GM18519 (cell line): ENCODE data around the gene SLC39A1.
"Not testable (repeated sequence)": the region's sequence is repeated elsewhere in the genome, so short reads cannot be mapped to it uniquely, and the experiment has no call there.

Experiments
- ATAC-seq: cut with Tn5 transposase; IDR thresholded peaks from one replicate; pipeline ENCODE4 v1.9.1; 2021; ENCODE audit warnings: mild to moderate bottlenecking, moderate library complexity; ENCODE audit not compliant: unreplicated experiment, low FRiP score

SLC39A1 gene

GRCh38 chr1:153933430-153933829 lies 29.9 kb downstream of the SLC39A1 start:
- ATAC-seq = no peak

DNA sequence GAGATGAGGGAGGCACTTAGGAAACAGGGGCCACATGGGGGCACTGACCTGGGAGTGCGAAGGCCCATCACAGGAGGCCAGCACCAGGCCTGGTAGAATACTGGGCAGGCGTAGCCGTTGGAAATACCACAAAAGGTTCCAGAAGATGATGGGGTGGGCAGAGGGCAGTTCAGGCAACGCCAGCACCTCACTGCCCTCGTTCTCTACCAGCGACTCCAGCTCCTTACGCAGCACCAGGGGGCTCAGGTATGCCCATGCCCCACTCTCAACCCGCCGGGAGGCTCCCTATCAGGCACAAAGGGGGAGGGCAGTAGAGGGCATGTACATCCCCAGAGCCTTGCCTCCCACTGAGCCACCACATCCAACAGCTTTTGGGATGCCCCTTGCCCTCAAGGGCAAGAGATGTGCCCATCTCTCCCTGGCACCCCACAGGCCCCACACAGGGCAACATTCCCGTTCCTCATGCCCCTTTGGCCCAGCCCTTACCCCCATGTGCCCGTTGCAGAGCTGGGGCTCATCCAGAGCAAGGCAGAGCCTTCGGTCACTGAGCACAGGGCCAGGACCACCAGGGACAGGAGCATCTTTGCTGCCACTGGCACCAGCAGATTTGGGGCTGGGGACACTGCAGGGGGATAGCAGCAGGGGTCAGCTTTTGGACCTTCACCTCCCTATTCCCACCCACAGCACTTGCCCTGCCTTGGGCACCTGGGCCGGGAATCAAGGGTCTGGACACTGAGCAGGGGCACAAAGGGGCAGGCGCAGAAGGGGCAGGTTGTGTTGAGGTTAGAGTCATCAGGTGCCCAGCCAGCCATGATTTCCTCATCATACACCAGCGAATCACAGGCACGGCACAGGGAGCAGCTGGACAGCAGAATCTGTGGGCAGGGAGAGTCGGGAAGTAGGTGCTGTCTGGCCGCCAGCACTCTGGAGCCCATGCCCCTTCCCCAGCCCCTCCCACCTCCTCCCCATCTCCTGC lies 30.9 kb downstream of the SLC39A1 start:
- no peak for ATAC-seq

GRCh38 chr1:153929981-153930948 lies 33.1 kb downstream of the SLC39A1 start:
- ATAC-seq = no peak

DNA sequence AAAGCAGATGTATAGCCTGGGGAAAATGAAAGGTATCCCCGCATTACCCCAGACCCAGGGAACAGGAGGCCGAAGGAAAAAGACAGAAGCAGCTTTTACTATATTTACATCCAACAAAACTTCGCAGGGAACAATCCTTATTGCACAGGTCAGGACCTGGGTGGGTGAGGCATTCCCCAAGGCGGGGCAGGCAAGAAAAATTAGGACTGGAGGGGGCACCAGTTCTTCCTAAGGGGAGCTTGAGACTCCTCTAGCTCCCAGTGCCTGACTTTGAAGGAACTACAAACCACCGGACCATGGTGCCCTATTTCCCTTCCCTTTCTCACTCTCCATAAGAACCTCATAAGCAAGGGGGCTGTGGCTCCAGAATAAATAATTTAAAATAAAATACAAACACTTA lies 33.9 kb downstream of the SLC39A1 start:
- no peak for ATAC-seq

- no peak for ATAC-seq
Observed at GRCh38 chr1:153928791-153929341, 34.5 kb downstream of the SLC39A1 start.

DNA sequence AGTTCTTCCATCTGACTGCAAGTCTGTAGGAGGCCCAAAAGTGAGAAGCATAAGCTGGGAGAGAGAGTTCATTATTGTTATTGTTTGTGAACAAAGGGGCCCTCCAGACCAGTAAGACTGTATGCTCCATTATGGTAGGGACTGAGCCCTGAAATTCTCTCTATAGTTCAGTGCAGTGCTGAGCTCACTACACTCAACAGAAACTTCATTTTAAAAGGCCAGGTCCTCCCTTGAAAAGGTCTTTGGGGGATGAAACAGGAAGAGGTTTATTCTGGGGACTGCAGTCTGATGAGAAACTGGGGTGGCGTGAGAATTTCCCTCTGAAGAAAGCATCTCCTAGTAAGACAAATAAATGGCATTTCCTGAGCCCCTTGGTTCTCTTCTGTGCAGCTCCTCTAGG lies 35.1 kb downstream of the SLC39A1 start:
- ATAC-seq = no peak

DNA sequence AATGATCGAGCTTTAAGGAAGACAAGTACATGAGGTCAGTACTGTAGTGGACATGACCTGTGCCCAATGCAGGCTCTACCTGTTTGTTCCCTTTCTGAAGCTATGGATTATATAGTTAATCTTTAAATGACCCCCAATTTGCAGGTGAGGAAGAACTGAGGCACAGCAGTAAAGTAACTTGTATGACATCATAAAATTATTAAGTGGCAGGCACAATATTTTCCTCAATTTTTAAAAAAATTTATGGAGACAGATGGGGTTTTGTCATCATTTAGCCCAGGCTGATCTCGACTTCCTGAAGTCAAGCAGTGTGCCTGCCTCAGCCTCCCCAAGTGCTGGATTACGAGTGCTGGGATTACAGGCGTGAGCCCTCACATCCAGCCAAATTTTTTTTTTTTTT lies 36.9 kb downstream of the SLC39A1 start:
- ATAC-seq = no peak

DNA sequence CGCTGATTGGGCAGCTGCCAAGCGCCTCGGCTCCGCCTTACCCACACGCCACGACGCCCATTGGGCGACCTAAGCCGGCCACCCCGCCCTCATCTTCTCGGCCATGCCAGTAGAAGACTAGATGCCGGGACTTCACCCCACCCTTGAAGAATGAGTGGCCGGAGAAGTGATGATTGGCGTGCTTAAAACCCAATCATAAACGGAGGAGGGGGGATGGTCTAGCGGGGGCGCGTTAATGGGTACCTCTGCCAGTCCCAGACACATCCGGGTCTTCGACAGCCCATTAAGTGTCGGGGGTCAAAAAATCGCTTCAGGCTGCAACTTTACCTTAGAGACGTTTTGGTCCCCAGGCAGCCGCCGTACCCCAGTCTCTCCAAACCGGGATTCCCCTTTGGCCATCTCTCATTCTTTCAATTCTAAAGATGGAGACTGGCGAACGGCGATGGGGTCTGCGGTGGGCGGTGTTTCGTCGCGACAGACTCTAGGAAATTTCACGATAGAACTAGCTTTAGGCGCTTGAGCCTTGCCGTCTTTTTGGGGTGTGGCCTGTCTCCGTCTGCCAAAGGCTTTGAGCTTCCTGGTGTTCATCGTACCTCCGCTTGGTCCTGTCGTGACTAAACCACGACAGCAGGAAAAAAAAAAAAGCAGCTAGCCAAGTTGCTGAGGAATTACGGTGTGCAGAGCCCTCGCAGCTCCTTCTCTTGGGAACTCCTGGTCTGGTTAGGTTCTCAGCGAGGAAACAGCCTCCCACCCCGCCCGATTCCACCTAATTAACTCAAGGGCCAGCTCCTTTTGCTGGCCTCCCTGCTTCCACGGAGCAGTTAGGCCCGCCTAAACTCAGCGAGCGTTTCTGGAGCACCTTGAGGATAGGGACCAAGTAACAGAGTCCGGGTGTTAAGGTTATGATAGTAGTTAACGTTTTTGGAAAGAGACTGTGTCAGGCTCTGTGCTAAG lies 40.1 kb downstream of the SLC39A1 start, which contains the start of gene GATAD2B:
Gene GATAD2B (minus strand): TSS at position 1 of the 954 bp plus-strand sequence. CDS start 94,625 bp downstream, outside the sequence.
- peak; percentile 74 for ATAC-seq

DNA sequence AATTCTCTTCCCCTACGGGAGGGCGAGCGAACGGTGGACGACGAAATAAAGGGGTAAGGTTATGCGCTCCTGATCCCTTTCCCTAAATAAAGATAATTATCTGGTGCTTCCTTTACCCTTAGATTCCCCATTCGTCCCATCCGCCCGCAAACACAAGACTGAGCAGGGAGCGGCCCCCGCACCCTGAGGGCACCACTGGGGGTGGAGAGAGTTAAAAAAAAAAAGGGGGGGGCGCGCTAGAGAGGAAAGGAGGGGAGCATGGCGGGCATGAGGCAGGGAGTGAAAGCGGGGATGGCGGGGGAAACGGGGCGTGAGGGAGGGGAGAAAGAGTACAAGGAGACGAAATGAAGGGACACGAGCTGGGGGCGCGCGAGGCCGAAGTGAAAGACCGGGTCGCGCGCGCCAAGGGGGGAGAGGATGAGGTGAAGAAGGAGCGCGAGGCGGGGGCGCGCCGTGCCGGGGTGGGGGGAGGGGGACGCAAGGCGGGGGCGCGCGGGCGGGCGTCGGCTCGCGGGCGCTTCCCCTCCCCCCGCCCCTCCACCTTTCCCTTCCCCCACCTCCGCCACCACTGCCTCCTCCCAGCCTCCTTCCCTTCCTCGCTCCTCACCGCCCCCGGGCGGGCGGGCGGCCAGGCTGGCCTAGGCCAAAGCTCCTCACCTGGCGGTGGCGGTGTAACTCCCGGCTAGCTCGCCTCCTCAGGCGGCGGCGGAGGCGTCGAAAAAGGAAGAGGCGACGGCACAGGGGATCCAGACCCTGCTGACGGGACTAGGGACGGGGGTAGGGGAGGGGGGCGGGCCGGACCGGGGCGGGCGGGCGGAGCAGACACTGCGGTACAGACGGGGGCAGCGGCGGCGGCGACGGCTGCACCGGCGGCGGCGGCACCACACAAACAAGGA lies 41.0 kb downstream of the SLC39A1 start:
- ATAC-seq = peak; percentile 23

DNA sequence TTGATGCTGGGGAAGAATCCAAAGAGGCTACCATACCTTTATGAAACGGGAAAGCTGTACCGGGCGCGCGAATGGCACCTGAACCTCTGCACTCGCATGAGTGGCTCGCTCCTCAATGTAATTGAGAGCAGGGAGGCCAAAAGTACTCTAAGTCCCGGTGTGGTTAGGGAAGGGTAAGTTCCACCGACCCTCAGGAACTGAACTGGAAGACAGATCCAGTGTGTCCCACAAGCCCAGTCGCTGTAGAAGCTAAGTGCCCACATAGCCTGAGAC lies 41.6 kb downstream of the SLC39A1 start:
- ATAC-seq = no peak

GRCh38 chr1:153921080-153921802 lies 42.1 kb downstream of the SLC39A1 start:
- no peak for ATAC-seq

DNA sequence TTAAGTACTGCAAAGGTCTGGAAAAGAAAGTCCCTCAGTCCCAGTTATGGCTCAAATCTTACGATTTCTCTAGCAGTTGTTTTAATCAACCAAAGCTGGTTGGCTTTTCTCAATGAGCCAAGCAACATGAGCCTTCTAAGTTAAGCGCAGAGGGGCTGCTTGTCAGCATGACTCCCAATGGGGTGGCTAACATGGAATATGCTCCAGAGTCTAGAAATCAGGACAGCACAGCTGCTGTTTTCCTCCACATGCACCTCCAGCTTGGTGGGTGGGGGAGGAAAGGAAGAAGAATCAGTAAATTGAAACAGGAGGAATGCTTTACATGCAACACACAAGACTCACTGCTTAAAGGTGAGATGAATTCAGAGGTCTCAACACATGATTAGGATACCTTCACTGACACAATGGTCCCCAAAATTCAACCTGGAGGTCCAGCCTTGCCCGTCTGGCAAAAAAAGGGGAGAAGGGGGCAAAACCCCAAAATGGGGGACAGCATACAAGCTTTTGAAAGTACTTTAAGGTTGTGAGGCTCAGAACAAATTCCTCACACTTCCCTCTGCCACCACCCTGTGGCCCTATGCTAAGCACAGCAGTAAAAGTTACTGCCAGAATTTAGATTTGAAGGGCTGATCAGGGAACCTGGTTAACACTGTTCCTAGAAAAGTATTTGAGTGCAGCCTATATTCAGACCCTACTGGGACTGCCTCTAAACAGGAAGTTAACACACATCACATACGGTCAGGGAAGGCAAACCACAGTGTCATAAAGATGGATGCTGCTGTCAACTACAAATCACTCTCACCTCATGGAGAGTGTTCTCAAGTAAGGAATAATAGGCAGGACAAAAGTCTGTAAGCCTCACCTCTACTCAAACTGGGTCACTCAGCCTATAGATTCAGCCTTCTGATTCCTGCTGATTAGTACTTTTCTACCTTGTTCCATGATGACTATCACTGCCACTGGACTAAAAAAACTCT lies 43.2 kb downstream of the SLC39A1 start:
- no peak for ATAC-seq

GRCh38 chr1:153916297-153916696 lies 47.0 kb downstream of the SLC39A1 start:
- no peak for ATAC-seq

GRCh38 chr1:153912349-153912748 lies 51.0 kb downstream of the SLC39A1 start:
- no peak for ATAC-seq

DNA sequence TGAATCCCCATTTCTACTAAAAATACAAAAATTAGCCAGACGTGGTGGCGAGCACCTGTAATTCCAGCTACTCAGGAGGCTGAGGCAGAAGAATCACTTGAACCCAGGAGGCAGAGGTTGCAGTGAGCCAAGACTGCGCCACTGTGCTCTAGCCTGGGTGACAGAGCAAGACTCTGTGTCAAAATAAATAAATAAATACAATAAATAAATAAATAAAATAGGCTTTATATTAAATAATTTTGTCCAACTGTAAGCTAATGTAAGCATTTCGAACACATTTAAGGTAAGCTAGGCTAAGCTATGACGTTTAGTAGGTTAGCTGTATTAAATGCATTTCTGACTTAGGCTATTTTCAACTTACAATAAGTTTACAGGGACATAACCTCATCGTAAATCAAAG lies 52.8 kb downstream of the SLC39A1 start:
- ATAC-seq = not testable (repeated sequence)
